A673 (cell line): ENCODE measurements around the gene GPLD1.

Experiments
- CTCF ChIP-seq: fragments of 300-800, 200-600 bp; sonication (generic); conservative IDR thresholded peaks from 2 replicates; pipeline ENCODE4 v1.5.1; 2017; ENCODE audit warnings: low read depth, mild to moderate bottlenecking, antibody characterized with exemption, low read length, moderate library complexity, mixed read lengths
- EZH2 ChIP-seq: fragments of 200-600 bp; sonication (generic); IDR thresholded peaks from 2 replicates; pipeline ENCODE4 v1.6.1; 2017; ENCODE audit warnings: borderline replicate concordance, low read depth, mild to moderate bottlenecking, mixed read lengths, antibody characterized with exemption, low read length; ENCODE audit not compliant: poor library complexity, severe bottlenecking

GRCh38 chr6:24403501-24403824, 85.9 kb downstream of the GPLD1 start:
- TF ChIP-seq CTCF (no peak), EZH2 (no peak)
